Effector memory CD4-positive, alpha-beta T cell (primary cell): ENCODE measurements around the gene CR1L.
A peak's percentile ranks its signal among the peaks of the same experiment; 100 is the strongest.
"Not testable (repeated sequence)": the region's sequence is repeated elsewhere in the genome, so short reads cannot be mapped to it uniquely, and the experiment has no call there.

ENCODE experiments used
- DNase-seq, 3 donors: peaks; one replicate each; pipeline ENCODE4 v3.0.0-alpha.2; 2020
- H3K27ac ChIP-seq: 2 replicates; pipeline ENCODE4 v1.7.0; 2013; ENCODE audit warnings: mild to moderate bottlenecking, low read length, moderate library complexity; ENCODE audit not compliant: insufficient read depth, poor library complexity, severe bottlenecking
- H3K27me3 ChIP-seq: replicated peaks from 2 replicates; pipeline ENCODE4 v1.7.0; 2013; ENCODE audit warnings: mild to moderate bottlenecking, low read length; ENCODE audit not compliant: insufficient read depth, control insufficient read depth, poor library complexity, severe bottlenecking
- H3K36me3 ChIP-seq: 2 replicates; pipeline ENCODE4 v1.7.0; 2013; ENCODE audit warnings: mild to moderate bottlenecking, low read length, moderate library complexity; ENCODE audit not compliant: control insufficient read depth, insufficient read depth
- H3K4me1 ChIP-seq: 2 replicates; pipeline ENCODE4 v1.7.0; 2013; ENCODE audit warnings: low read length, mild to moderate bottlenecking; ENCODE audit not compliant: control insufficient read depth, insufficient read depth, poor library complexity, severe bottlenecking
- H3K4me3 ChIP-seq: 2 replicates; pipeline ENCODE4 v1.7.0; 2013; ENCODE audit warnings: low read length, low read depth, mild to moderate bottlenecking; ENCODE audit not compliant: insufficient read depth, poor library complexity, severe bottlenecking
- H3K9me3 ChIP-seq: 2 replicates; pipeline ENCODE4 v1.7.0; 2013; ENCODE audit warnings: mild to moderate bottlenecking, low read length, moderate library complexity; ENCODE audit not compliant: control insufficient read depth

Gene CR1L

GRCh38 chr1:207627496-207627895, 17.4 kb upstream of the CR1L start:
- Histone ChIP-seq H3K27me3 (no peaks in the 10 kb centered on the region), H3K4me3 (no peak overlapping the region), H3K4me1 (no peaks in the 10 kb centered on the region), H3K36me3 (no peaks in the 10 kb centered on the region), H3K9me3 (no peaks in the 10 kb centered on the region), H3K27ac (no peak overlapping the region)
- DNase-seq: no peak

GRCh38 chr1:207628776-207629175, 16.2 kb upstream of the CR1L start:
- Histone ChIP-seq H3K4me1 (no peaks in the 10 kb centered on the region), H3K9me3 (no peaks in the 10 kb centered on the region), H3K4me3 (no peak overlapping the region), H3K27ac (no peak overlapping the region), H3K27me3 (no peaks in the 10 kb centered on the region), H3K36me3 (no peaks in the 10 kb centered on the region)
- DNase-seq: no peak

GRCh38 chr1:207631137-207631536, 13.8 kb upstream of the CR1L start:
- DNase-seq: no peak
- H3K27ac ChIP-seq: no peak overlapping the region

GRCh38 chr1:207633226-207633625, 11.7 kb upstream of the CR1L start:
- no peak overlapping the region for H3K4me3 ChIP-seq
- no peak overlapping the region for H3K27ac ChIP-seq
- H3K9me3 ChIP-seq: no peaks in the 10 kb centered on the region
- H3K36me3 ChIP-seq: no peaks in the 10 kb centered on the region
- H3K4me1 ChIP-seq: no peaks in the 10 kb centered on the region
- H3K27me3 ChIP-seq: no peaks in the 10 kb centered on the region
- DNase-seq: no peak

More at GRCh38 chr1:207631137-207631536, 13.8 kb upstream of the CR1L start:
- no peaks in the 10 kb centered on the region for H3K27me3 ChIP-seq
- H3K9me3 ChIP-seq: no peaks in the 10 kb centered on the region
- no peaks in the 10 kb centered on the region for H3K36me3 ChIP-seq
- H3K4me3 ChIP-seq: no peak overlapping the region
- H3K4me1 ChIP-seq: no peaks in the 10 kb centered on the region

GRCh38 chr1:207633699-207634289, 11.1 kb upstream of the CR1L start:
- H3K4me1 ChIP-seq, H3K27me3 ChIP-seq, H3K27ac ChIP-seq, H3K4me3 ChIP-seq, H3K36me3 ChIP-seq, H3K9me3 ChIP-seq, DNase-seq: not testable (repeated sequence)

- not testable (repeated sequence) for H3K4me1 ChIP-seq, H3K9me3 ChIP-seq, DNase-seq, H3K27me3 ChIP-seq, H3K4me3 ChIP-seq, H3K27ac ChIP-seq, H3K36me3 ChIP-seq
Observed at GRCh38 chr1:207634293-207634692, 10.6 kb upstream of the CR1L start.

- not testable (repeated sequence) for H3K27me3 ChIP-seq, H3K4me3 ChIP-seq, H3K27ac ChIP-seq, H3K4me1 ChIP-seq, DNase-seq, H3K36me3 ChIP-seq, H3K9me3 ChIP-seq
Observed at GRCh38 chr1:207635569-207636186, 9.3 kb upstream of the CR1L start.

- H3K27me3 ChIP-seq, DNase-seq, H3K27ac ChIP-seq, H3K4me1 ChIP-seq, H3K9me3 ChIP-seq, H3K4me3 ChIP-seq, H3K36me3 ChIP-seq: not testable (repeated sequence)
Observed at GRCh38 chr1:207638487-207639145, 6.3 kb upstream of the CR1L start.

- H3K27me3 ChIP-seq, H3K36me3 ChIP-seq, H3K4me3 ChIP-seq, H3K9me3 ChIP-seq, H3K4me1 ChIP-seq, H3K27ac ChIP-seq, DNase-seq: not testable (repeated sequence)
Observed at GRCh38 chr1:207639362-207639761, 5.6 kb upstream of the CR1L start.

GRCh38 chr1:207644166-207644851, 624 bp upstream of the CR1L start:
- Histone ChIP-seq H3K4me3 (peak overlapping the region; percentile 57), H3K36me3 (no peaks in the 10 kb centered on the region), H3K9me3 (no peaks in the 10 kb centered on the region), H3K27me3 (peaks cover 9% of the 10 kb centered on the region), H3K27ac (no peak overlapping the region), H3K4me1 (no peaks in the 10 kb centered on the region)
- no peak for DNase-seq
